ENCODE measurements around the gene LGSN.

LGSN gene

DNA sequence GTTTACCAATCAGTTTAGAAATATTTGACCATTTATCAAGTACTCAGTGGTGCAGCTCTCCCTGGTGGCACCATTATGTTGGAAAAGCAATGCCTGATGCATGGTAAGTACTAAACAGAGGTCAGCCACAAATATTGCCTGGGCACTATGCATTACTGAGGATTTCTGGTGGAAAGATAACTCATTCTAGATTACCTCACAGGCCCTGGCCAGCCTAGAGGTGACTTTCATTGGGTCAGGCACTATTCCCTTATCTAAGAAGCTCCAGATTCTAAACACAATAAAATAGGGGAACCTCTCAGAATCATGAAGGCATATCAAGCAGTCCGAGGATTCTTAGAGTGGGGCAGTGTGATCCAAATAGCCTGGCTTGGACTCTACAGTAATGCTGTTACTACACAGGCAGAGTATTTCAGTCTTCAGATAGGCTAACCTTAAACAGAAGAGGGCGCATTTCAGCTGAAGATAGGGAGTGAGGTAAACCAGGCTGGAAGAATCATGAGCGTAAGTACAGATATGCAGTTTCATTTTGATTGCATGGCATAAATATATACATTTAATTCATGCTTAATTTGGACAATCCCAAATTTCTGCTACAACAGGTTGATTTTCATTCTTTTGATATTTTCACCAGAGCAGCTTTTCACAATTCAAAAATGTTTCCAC, 12.1 kb downstream of the LGSN start:
- Histone ChIP-seq H3K4me3 (ENCODE audit: insufficient read depth, low read depth, low read length) (no peak overlapping the region), H3K9me3 (ENCODE audit: control insufficient read depth, low read length) (no peaks in the 10 kb centered on the region), H3K4me1 (ENCODE audit: control insufficient read depth, insufficient read depth, low read length) (no peaks in the 10 kb centered on the region), H3K27me3 (ENCODE audit: control insufficient read depth, insufficient read depth, low read length, poor library complexity, severe bottlenecking) (no peaks in the 10 kb centered on the region), H3K27ac (ENCODE audit: insufficient read depth, low read depth, low read length, poor library complexity, severe bottlenecking) (no peak overlapping the region), H3K36me3 (ENCODE audit: control insufficient read depth, insufficient read depth, low read length) (no peaks in the 10 kb centered on the region)
- WGBS, 2 experiments = 58 to 70% methylated on average over 2 to 3 of the region's 3 CpGs

DNA sequence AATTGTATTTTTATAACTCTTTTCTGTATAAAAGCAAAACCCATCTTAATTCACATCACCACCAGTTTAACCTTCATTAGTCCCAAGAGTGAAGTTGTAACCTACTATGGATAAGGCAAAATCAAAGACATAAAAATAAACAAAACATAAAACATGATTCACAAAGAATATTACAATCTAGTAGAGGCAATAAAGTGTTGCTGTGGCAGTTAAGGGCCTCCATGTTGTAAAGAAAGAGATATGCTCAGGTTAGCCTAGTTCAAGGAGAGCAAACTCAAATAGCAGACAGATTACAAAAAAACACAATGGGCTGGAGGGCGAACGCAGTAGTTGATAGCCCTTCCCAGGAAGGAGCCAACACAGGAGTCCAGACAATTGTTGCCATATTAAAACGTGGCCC, 13.4 kb downstream of the LGSN start:
- WGBS, 2 experiments = 88 to 99% methylated on average over 3 of the region's 3 CpGs
- Histone ChIP-seq H3K27ac (ENCODE audit: insufficient read depth, low read depth, low read length, poor library complexity, severe bottlenecking) (no peak overlapping the region), H3K36me3 (ENCODE audit: control insufficient read depth, insufficient read depth, low read length) (no peaks in the 10 kb centered on the region), H3K9me3 (ENCODE audit: control insufficient read depth, low read length) (no peaks in the 10 kb centered on the region), H3K4me3 (ENCODE audit: insufficient read depth, low read depth, low read length) (no peak overlapping the region), H3K27me3 (ENCODE audit: control insufficient read depth, insufficient read depth, low read length, poor library complexity, severe bottlenecking) (no peaks in the 10 kb centered on the region), H3K4me1 (ENCODE audit: control insufficient read depth, insufficient read depth, low read length) (no peaks in the 10 kb centered on the region)

DNA sequence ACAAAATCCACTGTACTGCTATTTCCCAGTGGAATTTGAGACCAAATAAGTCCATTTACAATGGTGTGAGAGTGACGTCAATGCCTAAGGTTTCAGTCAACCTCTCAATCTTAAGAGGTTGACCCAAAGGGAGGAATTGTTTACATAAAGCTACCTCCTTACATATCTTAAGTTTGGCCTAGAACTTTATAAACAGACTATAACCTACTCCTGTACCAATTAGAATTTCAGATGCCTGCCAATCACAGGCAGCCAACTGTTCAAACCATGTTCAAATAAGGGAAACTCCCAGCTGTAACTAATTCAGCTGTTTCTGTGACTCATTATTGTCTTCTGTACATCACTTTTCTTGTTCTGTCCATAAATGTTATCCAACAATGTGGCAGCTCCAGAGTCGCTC, 14.5 kb downstream of the LGSN start:
- H3K36me3 ChIP-seq (ENCODE audit: control insufficient read depth, insufficient read depth, low read length) = no peaks in the 10 kb centered on the region
- no peaks in the 10 kb centered on the region for H3K4me1 ChIP-seq (ENCODE audit: control insufficient read depth, insufficient read depth, low read length)
- H3K27ac ChIP-seq (ENCODE audit: insufficient read depth, low read depth, low read length, poor library complexity, severe bottlenecking) = no peak overlapping the region
- no peak overlapping the region for H3K4me3 ChIP-seq (ENCODE audit: insufficient read depth, low read depth, low read length)
- WGBS, 2 experiments = 89% methylated on average over 2 of the region's 2 CpGs
- H3K9me3 ChIP-seq (ENCODE audit: control insufficient read depth, low read length) = no peaks in the 10 kb centered on the region
- no peaks in the 10 kb centered on the region for H3K27me3 ChIP-seq (ENCODE audit: control insufficient read depth, insufficient read depth, low read length, poor library complexity, severe bottlenecking)

DNA sequence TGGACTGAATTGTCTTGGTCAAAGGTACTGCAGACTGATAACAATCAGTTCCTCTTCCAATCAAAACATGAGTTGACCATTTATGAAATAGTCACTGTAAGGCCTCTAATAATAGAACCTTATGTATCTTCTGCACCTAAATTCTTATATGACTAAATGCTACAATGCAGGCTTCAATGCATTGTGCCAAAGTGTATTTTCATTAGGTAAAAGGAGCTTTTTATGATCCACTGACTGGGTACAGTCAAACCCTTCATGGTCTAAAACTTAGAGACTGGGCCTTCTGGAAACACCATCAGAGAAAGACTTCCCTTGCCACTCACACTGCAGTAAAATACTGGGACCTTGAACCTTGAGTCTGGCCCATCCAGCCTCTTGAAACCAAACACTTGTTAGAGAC, 16.3 kb downstream of the LGSN start:
- Histone ChIP-seq H3K27me3 (ENCODE audit: control insufficient read depth, insufficient read depth, low read length, poor library complexity, severe bottlenecking) (no peaks in the 10 kb centered on the region), H3K36me3 (ENCODE audit: control insufficient read depth, insufficient read depth, low read length) (no peaks in the 10 kb centered on the region), H3K27ac (ENCODE audit: insufficient read depth, low read depth, low read length, poor library complexity, severe bottlenecking) (no peak overlapping the region), H3K4me3 (ENCODE audit: insufficient read depth, low read depth, low read length) (no peak overlapping the region), H3K4me1 (ENCODE audit: control insufficient read depth, insufficient read depth, low read length) (no peaks in the 10 kb centered on the region), H3K9me3 (ENCODE audit: control insufficient read depth, low read length) (no peaks in the 10 kb centered on the region)

DNA sequence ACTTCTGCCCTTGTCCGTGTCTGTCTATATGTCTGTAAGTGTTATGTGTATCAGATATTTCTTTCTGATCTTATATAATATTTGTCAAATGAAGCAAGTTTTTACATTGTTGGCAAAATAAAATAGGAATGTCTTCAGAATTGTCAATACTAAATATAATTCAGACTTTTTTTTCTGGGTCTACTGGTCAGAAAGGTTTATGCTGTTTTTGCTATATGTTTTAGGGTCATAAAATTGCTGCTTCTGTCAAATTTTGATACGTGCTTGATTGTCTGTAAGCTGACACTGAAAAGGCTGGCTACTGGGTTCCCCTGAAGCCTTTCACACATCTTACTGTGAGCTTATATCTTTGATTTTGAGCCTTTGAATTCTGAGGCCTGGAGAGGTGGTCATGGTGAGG, 20.1 kb downstream of the LGSN start:
- Histone ChIP-seq H3K27me3 (ENCODE audit: control insufficient read depth, insufficient read depth, low read length, poor library complexity, severe bottlenecking) (no peaks in the 10 kb centered on the region), H3K36me3 (ENCODE audit: control insufficient read depth, insufficient read depth, low read length) (no peaks in the 10 kb centered on the region), H3K4me3 (ENCODE audit: insufficient read depth, low read depth, low read length) (no peak overlapping the region), H3K27ac (ENCODE audit: insufficient read depth, low read depth, low read length, poor library complexity, severe bottlenecking) (no peak overlapping the region), H3K4me1 (ENCODE audit: control insufficient read depth, insufficient read depth, low read length) (no peaks in the 10 kb centered on the region), H3K9me3 (ENCODE audit: control insufficient read depth, low read length) (no peaks in the 10 kb centered on the region)
- 92 to 94% methylated on average over 1 to 2 of the region's 2 CpGs for WGBS, 2 experiments

DNA sequence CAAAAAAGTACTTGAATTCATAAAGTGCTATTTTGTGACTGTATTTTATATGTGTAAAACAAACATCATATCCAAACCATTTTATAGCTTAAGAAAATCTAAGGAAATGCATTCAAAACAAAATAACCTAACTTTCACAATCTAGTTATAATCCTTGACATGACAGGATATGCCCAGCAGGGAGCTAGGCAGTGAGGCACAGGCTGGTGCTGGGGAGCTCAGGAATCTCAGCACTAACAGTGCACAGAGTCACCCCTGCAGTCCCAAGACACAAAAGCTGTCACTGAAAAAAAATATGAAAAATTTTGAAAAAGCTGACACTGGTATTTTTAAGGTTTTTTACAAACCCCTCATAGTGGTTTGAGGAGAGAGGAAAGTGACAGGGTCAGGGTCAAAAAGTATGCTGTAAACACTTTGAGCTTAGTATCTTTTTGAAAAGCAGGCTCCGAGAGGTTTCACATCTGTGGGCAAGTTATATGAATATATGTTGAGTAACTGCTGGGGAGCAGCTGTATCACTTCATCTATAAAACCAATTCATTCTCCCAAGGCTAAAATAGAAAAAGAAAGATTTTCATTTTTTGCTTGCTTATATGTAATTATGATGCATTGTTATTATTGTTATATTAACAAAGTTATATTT, 24.1 kb downstream of the LGSN start:
- no peaks in the 10 kb centered on the region for H3K36me3 ChIP-seq (ENCODE audit: control insufficient read depth, insufficient read depth, low read length)
- H3K27me3 ChIP-seq (ENCODE audit: control insufficient read depth, insufficient read depth, low read length, poor library complexity, severe bottlenecking) = no peaks in the 10 kb centered on the region
- H3K4me3 ChIP-seq (ENCODE audit: insufficient read depth, low read depth, low read length) = no peak overlapping the region
- no peaks in the 10 kb centered on the region for H3K9me3 ChIP-seq (ENCODE audit: control insufficient read depth, low read length)
- no peaks in the 10 kb centered on the region for H3K4me1 ChIP-seq (ENCODE audit: control insufficient read depth, insufficient read depth, low read length)
- WGBS, 2 experiments = 88 to 100% methylated on average over 1 of the region's 1 CpG
- no peak overlapping the region for H3K27ac ChIP-seq (ENCODE audit: insufficient read depth, low read depth, low read length, poor library complexity, severe bottlenecking)

DNA sequence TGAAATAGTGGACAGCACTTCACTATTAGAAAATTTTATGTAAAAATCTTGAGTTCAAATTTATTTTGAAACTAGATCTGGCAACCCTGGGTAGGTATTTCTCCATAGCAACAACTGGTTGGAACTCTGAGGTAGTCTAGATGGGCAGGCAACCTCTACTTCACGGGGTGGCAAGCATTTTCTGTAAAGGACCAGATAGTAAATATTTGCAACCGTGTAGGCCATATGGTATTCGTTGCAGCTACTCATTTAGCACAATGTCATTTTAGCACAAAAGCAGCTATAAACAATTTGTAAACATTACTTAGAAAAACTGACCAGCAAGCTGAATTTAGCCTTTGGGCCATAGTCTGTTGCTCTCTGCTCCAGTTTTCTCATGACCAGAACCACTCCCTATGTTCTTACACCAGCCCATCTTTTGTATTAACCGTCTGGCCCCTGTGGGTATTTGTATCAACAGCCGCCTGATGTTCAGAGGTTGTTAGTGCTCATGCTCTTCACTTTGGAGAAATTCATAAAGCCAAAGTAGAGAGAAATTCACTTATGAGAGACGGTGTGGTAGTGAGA, 29.2 kb downstream of the LGSN start:
- 93 to 99% methylated on average over 6 of the region's 6 CpGs for WGBS, 2 experiments
- no peaks in the 10 kb centered on the region for H3K27me3 ChIP-seq (ENCODE audit: control insufficient read depth, insufficient read depth, low read length, poor library complexity, severe bottlenecking)
- H3K9me3 ChIP-seq (ENCODE audit: control insufficient read depth, low read length) = no peaks in the 10 kb centered on the region
- no peaks in the 10 kb centered on the region for H3K4me1 ChIP-seq (ENCODE audit: control insufficient read depth, insufficient read depth, low read length)
- H3K27ac ChIP-seq (ENCODE audit: insufficient read depth, low read depth, low read length, poor library complexity, severe bottlenecking) = no peak overlapping the region
- no peak overlapping the region for H3K4me3 ChIP-seq (ENCODE audit: insufficient read depth, low read depth, low read length)
- no peaks in the 10 kb centered on the region for H3K36me3 ChIP-seq (ENCODE audit: control insufficient read depth, insufficient read depth, low read length)

DNA sequence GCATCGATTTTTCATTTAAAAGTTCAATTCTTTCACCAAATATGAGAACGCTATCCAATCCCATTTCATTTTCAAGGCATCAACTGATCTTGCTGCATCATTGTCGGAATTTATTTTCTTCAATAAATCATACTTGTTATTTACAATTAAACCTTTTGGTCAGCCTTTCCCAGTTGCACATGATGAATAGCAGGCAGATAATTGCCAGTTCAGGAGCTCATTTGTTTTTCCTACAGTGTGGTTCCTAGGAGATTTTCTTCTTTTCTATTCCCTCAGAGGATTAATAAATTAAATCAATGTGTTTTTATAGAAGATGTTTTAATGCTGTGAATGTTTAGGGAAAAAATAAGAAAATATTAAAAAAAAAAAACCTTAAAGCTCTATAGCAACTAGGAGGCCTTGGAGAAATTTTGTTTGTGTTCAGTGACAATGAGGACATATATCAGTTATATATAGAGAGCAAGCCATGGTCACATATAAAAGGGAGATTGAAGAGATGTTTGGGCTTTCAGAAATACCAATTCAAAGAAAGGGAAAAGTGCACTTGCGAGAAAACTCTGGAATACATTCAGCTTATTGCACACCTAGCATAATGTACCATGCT, 30.4 kb downstream of the LGSN start:
- H3K27ac ChIP-seq (ENCODE audit: insufficient read depth, low read depth, low read length, poor library complexity, severe bottlenecking) = no peak overlapping the region
- H3K36me3 ChIP-seq (ENCODE audit: control insufficient read depth, insufficient read depth, low read length) = no peaks in the 10 kb centered on the region
- no peak overlapping the region for H3K4me3 ChIP-seq (ENCODE audit: insufficient read depth, low read depth, low read length)
- no peaks in the 10 kb centered on the region for H3K4me1 ChIP-seq (ENCODE audit: control insufficient read depth, insufficient read depth, low read length)
- no peaks in the 10 kb centered on the region for H3K27me3 ChIP-seq (ENCODE audit: control insufficient read depth, insufficient read depth, low read length, poor library complexity, severe bottlenecking)
- no peaks in the 10 kb centered on the region for H3K9me3 ChIP-seq (ENCODE audit: control insufficient read depth, low read length)
- 94 to 97% methylated on average over 4 of the region's 4 CpGs for WGBS, 2 experiments

DNA sequence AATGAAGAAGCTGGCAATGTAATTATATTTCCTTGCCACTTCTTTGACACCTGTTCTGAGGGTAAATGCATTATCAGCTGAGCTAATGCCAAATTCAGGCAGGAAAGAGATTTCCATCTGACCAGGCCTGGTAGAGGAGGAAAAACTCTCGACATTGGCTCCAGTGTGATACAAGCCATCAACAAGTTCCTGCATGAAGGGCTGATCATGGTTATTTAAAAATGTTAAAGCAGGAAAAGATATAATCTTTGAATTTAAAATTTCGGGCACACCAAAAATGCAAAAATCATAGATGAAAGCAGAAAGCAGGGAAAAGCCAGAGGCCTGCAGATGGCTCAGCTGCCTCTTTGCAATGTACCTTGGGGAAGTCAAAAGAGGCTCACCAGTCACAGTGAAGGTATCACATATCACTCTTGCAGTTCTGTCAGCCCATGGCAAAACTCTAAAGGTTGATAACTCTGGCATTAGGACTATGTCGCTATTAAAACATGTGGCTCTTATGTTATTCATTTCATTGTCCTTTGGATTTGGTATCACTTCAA, 39.1 kb downstream of the LGSN start:
- WGBS, 2 experiments = 88 to 90% methylated on average over 3 of the region's 3 CpGs

DNA sequence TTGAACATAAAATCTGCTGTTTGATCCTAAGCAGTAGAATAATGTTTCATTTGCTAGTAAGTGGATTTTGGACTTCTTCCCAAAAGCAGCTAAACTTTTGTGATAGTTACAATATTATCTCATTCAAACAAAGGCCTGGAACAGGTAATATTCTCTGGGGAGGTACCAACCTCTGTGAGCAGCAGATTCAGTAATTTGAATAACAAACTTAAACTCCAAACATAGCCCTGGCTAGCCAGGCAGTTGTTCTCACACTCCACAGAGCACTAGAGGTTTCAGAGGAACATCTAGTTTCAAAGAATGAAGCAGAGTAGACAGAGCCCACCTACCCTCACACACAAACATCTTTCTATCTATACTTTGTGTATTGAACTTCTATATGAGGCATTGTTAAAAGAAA, 40.9 kb downstream of the LGSN start:
- Histone ChIP-seq H3K27me3 (ENCODE audit: control insufficient read depth, insufficient read depth, low read length, poor library complexity, severe bottlenecking) (no peaks in the 10 kb centered on the region), H3K36me3 (ENCODE audit: control insufficient read depth, insufficient read depth, low read length) (no peaks in the 10 kb centered on the region), H3K4me1 (ENCODE audit: control insufficient read depth, insufficient read depth, low read length) (peaks cover 7% of the 10 kb centered on the region), H3K4me3 (ENCODE audit: insufficient read depth, low read depth, low read length) (no peak overlapping the region), H3K9me3 (ENCODE audit: control insufficient read depth, low read length) (no peaks in the 10 kb centered on the region), H3K27ac (ENCODE audit: insufficient read depth, low read depth, low read length, poor library complexity, severe bottlenecking) (no peak overlapping the region)

More for the DNA sequence above, 39.1 kb downstream of the LGSN start:
- Histone ChIP-seq H3K9me3 (ENCODE audit: control insufficient read depth, low read length) (no peaks in the 10 kb centered on the region), H3K36me3 (ENCODE audit: control insufficient read depth, insufficient read depth, low read length) (no peaks in the 10 kb centered on the region), H3K4me3 (ENCODE audit: insufficient read depth, low read depth, low read length) (no peak overlapping the region), H3K4me1 (ENCODE audit: control insufficient read depth, insufficient read depth, low read length) (peaks cover 7% of the 10 kb centered on the region), H3K27me3 (ENCODE audit: control insufficient read depth, insufficient read depth, low read length, poor library complexity, severe bottlenecking) (no peaks in the 10 kb centered on the region), H3K27ac (ENCODE audit: insufficient read depth, low read depth, low read length, poor library complexity, severe bottlenecking) (no peak overlapping the region)
